ENCODE results near the gene LKAAEAR1. TPM values are rescaled to one million over a fixed set of nuclear protein-coding genes. Genes with fewer than 3 reads are reported as not detected.
A peak's percentile ranks its signal among the peaks of the same experiment; 100 is the strongest.

The LKAAEAR1 gene
- total and polyA plus RNA-seq, 9 of the 15 experiments (the other 6 are each of a cell fraction or from before 2014, with no cell fraction given), result not detected

DNA sequence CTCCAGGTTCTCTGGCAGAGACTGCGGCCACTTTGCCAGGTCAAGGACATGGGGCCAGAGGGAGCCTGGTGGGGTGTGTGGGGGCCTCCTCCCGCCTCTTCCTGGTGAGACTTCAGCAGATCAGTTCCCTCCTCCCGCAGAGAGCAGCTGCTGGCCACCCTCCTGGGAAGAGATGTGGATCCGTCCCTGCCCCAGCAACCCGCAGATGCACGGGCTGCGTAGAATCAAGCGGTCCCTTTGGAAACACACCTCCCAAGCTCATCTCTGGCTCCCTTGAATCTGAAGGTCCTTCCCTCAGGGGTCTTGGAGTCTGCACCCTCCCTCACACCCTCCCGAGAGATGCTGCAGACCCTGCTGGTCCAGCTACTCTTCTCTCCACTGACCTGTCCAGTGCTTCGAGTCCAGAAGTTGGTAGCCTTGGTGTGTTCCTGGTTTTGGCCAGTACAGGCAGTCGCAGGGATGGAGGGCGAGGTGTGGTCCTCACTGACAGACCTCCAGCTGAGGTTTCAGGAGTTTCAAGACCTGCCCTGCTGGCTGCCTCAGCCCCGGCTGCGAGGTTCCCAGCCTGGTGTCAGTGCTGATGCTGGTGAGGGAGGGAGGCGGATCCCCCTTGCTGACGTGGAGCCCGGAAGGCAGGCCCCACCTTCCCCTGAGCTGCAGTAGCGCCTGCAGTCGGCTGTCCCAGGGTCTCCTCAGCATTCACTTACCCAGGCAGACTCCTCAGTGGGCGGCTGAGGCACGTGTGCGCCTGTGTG is 23.0 kb upstream of the LKAAEAR1 start, which contains the start of gene NPBWR2:
Gene NPBWR2, minus strand, starts transcription at position 585 of the 755 bp plus-strand sequence. CDS start 734 bp downstream, outside the sequence.
- ChIA-PET CTCF (ENCODE audit: low intra/inter-chr PET ratio) (no interaction called here), POLR2A (interaction anchor here (0.6 kb wide), 1 partner anchor 1407 kb away, joined by 3 read pairs; no protein-coding TSS in a partner anchor)
- BruUV-seq (replicated peaks), result no TSS peak
- 6% methylated on average over 22 of the region's 22 CpGs for WGBS (ENCODE audit: insufficient coverage, low coverage, missing lambda C conversion rate)
- peaks cover 40 to 80% of the 10 kb centered on the region in 2 experiments for H3K27me3 ChIP-seq (ENCODE audit: control insufficient read depth in 2 of 2, insufficient read depth in 2 of 2, low read length in 2 of 2)
- no peak within 1 kb of the TSS for H3K4me3 ChIP-seq
- H3K27ac ChIP-seq (ENCODE audit: extremely low read depth, low read depth, low read length), result no peak within 1 kb of the TSS
- no peak within 1 kb of the TSS for H2AFZ ChIP-seq (ENCODE audit: low read depth, low read length)
- peaks cover 2% of the 10 kb centered on the region for H3K9me1 ChIP-seq (ENCODE audit: control insufficient read depth, insufficient read depth, low read length)
- no peaks in the 10 kb centered on the region for H3K9me3 ChIP-seq (replicated peaks; ENCODE audit: control insufficient read depth, insufficient read depth, low read depth, low read length)
- ATAC-seq (peak; percentile 46), DNase-seq (ENCODE audit: extremely low read depth in 1 of 4, low spot score in 3 of 4) (peak in 3 of 4 experiments; percentile 42 to 55 (median 54)), FAIRE-seq (peak; percentile 62)
- peaks cover 0 to 51% of the 10 kb centered on the region in 2 experiments; a peak in 4 of 5 replicates for H3K4me1 ChIP-seq (replicated peaks in 1 of 2; ENCODE audit: control insufficient read depth in 2 of 2, insufficient read depth in 2 of 2, low read length in 2 of 2)
- H3K79me2 ChIP-seq (ENCODE audit: control insufficient read depth, insufficient read depth, low read length), result no peaks in the 10 kb centered on the region
- in situ Hi-C loops (cut with MboI), result no loop called here
- TF ChIP-seq CREM (IDR thresholded peaks at IDR 0.05; ENCODE audit: low read depth) (0 out of 2 replicates have a peak, but pooled peaks have one; percentile 27), CGGBP1 (CRISPR knock-in tag; IDR thresholded peaks at IDR 0.05) (no peak)
- H4K20me1 ChIP-seq (replicated peaks; ENCODE audit: control insufficient read depth, insufficient read depth, low read length), result peaks cover 15% of the 10 kb centered on the region; the same call in 1 of the 2 replicates
- H3K9ac ChIP-seq (ENCODE audit: insufficient read depth in 1 of 2, low read depth in 2 of 2, low read length in 2 of 2), result peak within 1 kb of the TSS in 1 of 2 experiments; percentile 64; a peak in 2 of 4 replicates
- H3K36me3 ChIP-seq (ENCODE audit: control insufficient read depth, insufficient read depth, low read length), result no peaks in the 10 kb centered on the region
- intact Hi-C loops (cut with micrococcal nuclease), result no loop called here
- H3K4me2 ChIP-seq (ENCODE audit: insufficient read depth, low read length), result no peak within 1 kb of the TSS

- FAIRE-seq, result no peak
- H3K9ac ChIP-seq (ENCODE audit: insufficient read depth in 1 of 2, low read depth in 2 of 2, low read length in 2 of 2), result peak overlapping the region in 1 of 2 experiments; percentile 64; a peak in 2 of 4 replicates
- CTCF ChIA-PET (ENCODE audit: low intra/inter-chr PET ratio), result no interaction called here
Observed at GRCh38 chr20:64106435-64106961, 22.3 kb upstream of the LKAAEAR1 start.

More at GRCh38 chr20:64106435-64106961, 22.3 kb upstream of the LKAAEAR1 start:
- no peak overlapping the region for H3K27ac ChIP-seq (ENCODE audit: extremely low read depth, low read depth, low read length)
- intact Hi-C loops (cut with micrococcal nuclease) (no loop called here), in situ Hi-C loops (cut with MboI) (no loop called here)
- ATAC-seq (no peak), DNase-seq (ENCODE audit: extremely low read depth in 1 of 4, low spot score in 3 of 4) (no peak)
- no peak overlapping the region for H3K4me2 ChIP-seq (ENCODE audit: insufficient read depth, low read length)
- H4K20me1 ChIP-seq (replicated peaks; ENCODE audit: control insufficient read depth, insufficient read depth, low read length), result peaks cover 20% of the 10 kb centered on the region
- no peaks in the 10 kb centered on the region for H3K9me3 ChIP-seq (replicated peaks; ENCODE audit: control insufficient read depth, insufficient read depth, low read depth, low read length)
- H3K4me3 ChIP-seq, result no peak overlapping the region
- POLR2A ChIA-PET, result interaction anchor here (0.6 to 1.2 kb wide), 2 partner anchors 10 to 1406 kb away, joined by 3 read pairs; no protein-coding TSS in a partner anchor
- H2AFZ ChIP-seq (ENCODE audit: low read depth, low read length), result no peak overlapping the region
- H3K36me3 ChIP-seq (ENCODE audit: control insufficient read depth, insufficient read depth, low read length), result no peaks in the 10 kb centered on the region
- no peaks in the 10 kb centered on the region for H3K79me2 ChIP-seq (ENCODE audit: control insufficient read depth, insufficient read depth, low read length)
- peaks cover 2% of the 10 kb centered on the region for H3K9me1 ChIP-seq (ENCODE audit: control insufficient read depth, insufficient read depth, low read length)
- WGBS (ENCODE audit: insufficient coverage, low coverage, missing lambda C conversion rate), result 3% methylated on average over 20 of the region's 28 CpGs
- H3K4me1 ChIP-seq (replicated peaks in 1 of 2; ENCODE audit: control insufficient read depth in 2 of 2, insufficient read depth in 2 of 2, low read length in 2 of 2), result peaks cover 0 to 54% of the 10 kb centered on the region in 2 experiments; a peak in 4 of 5 replicates
- BruUV-seq (replicated peaks), result no TSS peak
- TF ChIP-seq PTBP1 (IDR thresholded peaks at IDR 0.05; ENCODE audit: low read depth, low read length) (no peak), YBX1 (IDR thresholded peaks at IDR 0.05) (no peak), MNT (conservative IDR thresholded peaks at IDR 0.05) (no peak)
- TF ChIP-seq, protein P1, sequence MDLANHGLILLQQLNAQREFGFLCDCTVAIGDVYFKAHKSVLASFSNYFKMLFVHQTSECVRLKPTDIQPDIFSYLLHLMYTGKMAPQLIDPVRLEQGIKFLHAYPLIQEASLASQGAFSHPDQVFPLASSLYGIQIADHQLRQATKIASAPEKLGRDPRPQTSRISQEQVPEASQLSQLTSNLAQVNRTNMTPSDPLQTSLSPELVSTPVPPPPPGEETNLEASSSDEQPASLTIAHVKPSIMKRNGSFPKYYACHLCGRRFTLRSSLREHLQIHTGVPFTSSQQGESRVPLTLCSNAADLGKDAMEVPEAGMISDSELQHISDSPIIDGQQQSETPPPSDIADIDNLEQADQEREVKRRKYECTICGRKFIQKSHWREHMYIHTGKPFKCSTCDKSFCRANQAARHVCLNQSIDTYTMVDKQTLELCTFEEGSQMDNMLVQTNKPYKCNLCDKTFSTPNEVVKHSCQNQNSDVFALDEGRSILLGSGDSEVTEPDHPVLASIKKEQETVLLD (IDR thresholded peaks at IDR 0.05), result no peak
- TF ChIP-seq, protein P2, sequence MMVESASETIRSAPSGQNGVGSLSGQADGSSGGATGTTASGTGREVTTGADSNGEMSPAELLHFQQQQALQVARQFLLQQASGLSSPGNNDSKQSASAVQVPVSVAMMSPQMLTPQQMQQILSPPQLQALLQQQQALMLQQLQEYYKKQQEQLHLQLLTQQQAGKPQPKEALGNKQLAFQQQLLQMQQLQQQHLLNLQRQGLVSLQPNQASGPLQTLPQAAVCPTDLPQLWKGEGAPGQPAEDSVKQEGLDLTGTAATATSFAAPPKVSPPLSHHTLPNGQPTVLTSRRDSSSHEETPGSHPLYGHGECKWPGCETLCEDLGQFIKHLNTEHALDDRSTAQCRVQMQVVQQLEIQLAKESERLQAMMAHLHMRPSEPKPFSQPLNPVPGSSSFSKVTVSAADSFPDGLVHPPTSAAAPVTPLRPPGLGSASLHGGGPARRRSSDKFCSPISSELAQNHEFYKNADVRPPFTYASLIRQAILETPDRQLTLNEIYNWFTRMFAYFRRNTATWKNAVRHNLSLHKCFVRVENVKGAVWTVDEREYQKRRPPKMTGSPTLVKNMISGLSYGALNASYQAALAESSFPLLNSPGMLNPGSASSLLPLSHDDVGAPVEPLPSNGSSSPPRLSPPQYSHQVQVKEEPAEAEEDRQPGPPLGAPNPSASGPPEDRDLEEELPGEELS (CRISPR knock-in tag; IDR thresholded peaks at IDR 0.05; ENCODE audit: borderline replicate concordance), result no peak
- peaks cover 43 to 78% of the 10 kb centered on the region in 2 experiments for H3K27me3 ChIP-seq (ENCODE audit: control insufficient read depth in 2 of 2, insufficient read depth in 2 of 2, low read length in 2 of 2)

Measured in K562 (cell line).